Breast epithelium (tissue), 4 donors: ENCODE data around the gene REPIN1. TPM values are rescaled to one million over a fixed set of nuclear protein-coding genes. Genes with fewer than 3 reads are reported as not detected.

ENCODE experiments used
- DNase-seq, 2 donors: peaks; one replicate each; pipeline ENCODE4 v3.0.0-alpha.2; 2019; ENCODE audit warnings: low spot score in 2 of 2
- H3K27ac ChIP-seq, 2 donors: fragments of 200-600 bp; sonication (generic) in 1 of 2; one replicate each; pipeline ENCODE4 v1.5.1; 2016 to 2019; ENCODE audit warnings: mild to moderate bottlenecking in 1 of 2
- H3K27me3 ChIP-seq, 2 donors: fragments of 200-600 bp; sonication (generic) in 1 of 2; one replicate each; pipeline versions ENCODE4 v1.5.1 to v1.6.0; 2017 to 2019; ENCODE audit warnings: control low read depth in 1 of 2, mild to moderate bottlenecking in 1 of 2
- H3K36me3 ChIP-seq: fragments of 200-600 bp; one replicate; pipeline ENCODE4 v1.5.1; 2019
- H3K4me1 ChIP-seq, 2 donors: fragments of 200-600 bp; sonication (generic); one replicate each; pipeline ENCODE4 v1.5.1; 2016 to 2019; ENCODE audit warnings: control low read depth in 1 of 2
- H3K4me3 ChIP-seq, 3 donors: fragments of 200-600 bp; sonication (generic); 1 replicate in 2 of 3; 2 replicates in 1 of 3; pipeline ENCODE4 v1.5.1; 2016 to 2019; ENCODE audit warnings: mild to moderate bottlenecking in 3 of 3, moderate library complexity in 2 of 3
- H3K9me3 ChIP-seq, 2 donors: fragments of 200-600 bp; sonication (generic) in 1 of 2; one replicate each; pipeline ENCODE4 v1.5.1; 2016 to 2019; ENCODE audit warnings: control low read depth in 1 of 2
- POLR2A ChIP-seq: fragments of 450-650 bp; IDR thresholded peaks from one replicate; pipeline ENCODE4 v1.6.1; 2016; ENCODE audit warnings: antibody characterized with exemption, mild to moderate bottlenecking, moderate library complexity
- POLR2AphosphoS5 ChIP-seq, 3 donors: sonication (generic); formaldehyde crosslinking; IDR thresholded peaks; one replicate each; pipeline ENCODE4 v1.6.1; 2017; ENCODE audit warnings: antibody characterized with exemption in 3 of 3
- intact Hi-C: fragments of 100-400 bp; cut with DNase I; formaldehyde crosslinking; loops from one replicate; pipeline ENCODE4 v1.15.1; 2023; ENCODE audit warnings: low total_unique reads
- total RNA-seq, 3 donors: library from RNA; depleted of rRNA; stranded (reverse); fragments of >200 nt; gene quantifications; one replicate each; pipeline ENCODE4 v1.1.0, GENCODE V29; 2016
- TF ChIP-seq, protein P1 (sequence below), 3 donors: fragments of 450-650 bp; IDR thresholded peaks; one replicate each; pipeline ENCODE4 v1.5.1; 2016 to 2017; ENCODE audit warnings: antibody characterized with exemption in 3 of 3, mild to moderate bottlenecking in 3 of 3, moderate library complexity in 3 of 3

The REPIN1 gene
- total RNA-seq, 3 donors from 2014 or later, result 43.7 to 70.8 (median 68.2) TPM

DNA sequence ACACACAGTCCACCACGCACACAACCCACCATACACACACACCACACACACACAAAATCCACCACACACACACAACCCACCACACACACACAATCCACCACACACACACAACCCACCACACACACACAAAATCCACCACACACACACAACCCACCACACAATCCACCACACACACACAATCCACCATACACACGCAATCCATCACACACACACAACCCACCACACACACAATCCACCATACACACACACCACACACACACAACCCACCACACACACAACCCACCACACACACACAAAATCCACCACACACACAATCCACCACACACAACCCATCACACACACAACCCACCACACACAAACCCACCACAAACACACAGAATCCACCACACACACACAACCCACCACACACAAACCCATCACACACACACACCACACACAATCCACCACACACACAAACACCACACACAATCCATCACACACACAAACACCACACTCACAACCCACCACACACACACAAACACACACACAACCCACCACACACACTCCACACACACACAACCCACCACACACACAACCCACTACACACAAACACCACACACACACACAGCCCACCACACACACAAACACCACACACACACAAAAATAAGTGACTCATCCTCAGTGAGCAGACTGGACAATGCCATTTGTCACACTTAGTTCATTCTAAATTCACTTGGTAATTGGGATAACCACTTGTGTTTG is 8.8 kb upstream of the REPIN1 start:
- H3K36me3 ChIP-seq, result no peaks in the 10 kb centered on the region
- intact Hi-C loops, result no loop called here
- H3K9me3 ChIP-seq, result no peaks in the 10 kb centered on the region
- H3K4me1 ChIP-seq, result no peaks in the 10 kb centered on the region
- no peak overlapping the region for H3K27ac ChIP-seq
- H3K4me3 ChIP-seq, result no peak overlapping the region
- DNase-seq, result no peak
- no peaks in the 10 kb centered on the region for H3K27me3 ChIP-seq
- TF ChIP-seq POLR2AphosphoS5 (IDR thresholded peaks at IDR 0.05) (no peak), POLR2A (no peak)
- TF ChIP-seq, protein P1, sequence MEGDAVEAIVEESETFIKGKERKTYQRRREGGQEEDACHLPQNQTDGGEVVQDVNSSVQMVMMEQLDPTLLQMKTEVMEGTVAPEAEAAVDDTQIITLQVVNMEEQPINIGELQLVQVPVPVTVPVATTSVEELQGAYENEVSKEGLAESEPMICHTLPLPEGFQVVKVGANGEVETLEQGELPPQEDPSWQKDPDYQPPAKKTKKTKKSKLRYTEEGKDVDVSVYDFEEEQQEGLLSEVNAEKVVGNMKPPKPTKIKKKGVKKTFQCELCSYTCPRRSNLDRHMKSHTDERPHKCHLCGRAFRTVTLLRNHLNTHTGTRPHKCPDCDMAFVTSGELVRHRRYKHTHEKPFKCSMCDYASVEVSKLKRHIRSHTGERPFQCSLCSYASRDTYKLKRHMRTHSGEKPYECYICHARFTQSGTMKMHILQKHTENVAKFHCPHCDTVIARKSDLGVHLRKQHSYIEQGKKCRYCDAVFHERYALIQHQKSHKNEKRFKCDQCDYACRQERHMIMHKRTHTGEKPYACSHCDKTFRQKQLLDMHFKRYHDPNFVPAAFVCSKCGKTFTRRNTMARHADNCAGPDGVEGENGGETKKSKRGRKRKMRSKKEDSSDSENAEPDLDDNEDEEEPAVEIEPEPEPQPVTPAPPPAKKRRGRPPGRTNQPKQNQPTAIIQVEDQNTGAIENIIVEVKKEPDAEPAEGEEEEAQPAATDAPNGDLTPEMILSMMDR (IDR thresholded peaks at IDR 0.05), result no peak

DNA sequence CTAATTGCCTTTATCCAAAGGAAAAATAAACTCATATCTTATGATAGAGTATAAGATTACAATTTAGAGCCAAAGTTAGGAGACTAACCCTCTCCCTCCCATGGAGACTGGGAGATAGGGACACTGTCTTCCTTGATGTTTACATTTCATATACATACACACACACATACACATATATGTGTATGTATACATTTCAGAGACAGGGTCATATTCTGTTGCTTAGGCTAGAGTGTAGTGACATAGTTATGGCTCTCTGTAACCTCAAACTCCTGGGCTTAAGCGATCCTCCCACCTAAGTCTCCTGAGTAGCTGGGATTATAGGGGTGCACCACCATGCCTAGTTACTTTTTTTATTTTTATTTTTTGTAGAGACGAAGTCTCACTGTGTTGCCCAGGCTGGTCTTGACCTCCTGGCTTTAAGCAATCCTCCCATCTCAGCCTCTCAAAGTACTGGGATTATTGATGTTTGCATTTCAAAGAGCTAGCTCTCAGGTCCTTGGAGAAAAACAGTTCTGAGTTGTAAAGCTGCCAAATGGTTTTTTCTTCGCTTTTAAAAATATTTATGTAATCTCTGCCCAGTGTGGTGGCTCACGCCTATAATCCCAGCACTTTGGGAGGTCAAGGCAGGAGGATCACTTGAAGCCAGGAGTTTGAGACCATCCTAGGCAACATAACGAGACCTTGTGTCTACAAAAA is 8.1 kb upstream of the REPIN1 start:
- no peak for TF ChIP-seq POLR2A
- TF ChIP-seq, protein P1 (IDR thresholded peaks at IDR 0.05), result no peak
- TF ChIP-seq POLR2AphosphoS5 (IDR thresholded peaks at IDR 0.05), result no peak
- H3K9me3 ChIP-seq, result no peaks in the 10 kb centered on the region
- H3K27ac ChIP-seq, result no peak overlapping the region
- intact Hi-C loops, result no loop called here
- H3K4me3 ChIP-seq, result no peak overlapping the region
- H3K36me3 ChIP-seq, result no peaks in the 10 kb centered on the region
- DNase-seq, result no peak
- no peaks in the 10 kb centered on the region for H3K4me1 ChIP-seq
- no peaks in the 10 kb centered on the region for H3K27me3 ChIP-seq

DNA sequence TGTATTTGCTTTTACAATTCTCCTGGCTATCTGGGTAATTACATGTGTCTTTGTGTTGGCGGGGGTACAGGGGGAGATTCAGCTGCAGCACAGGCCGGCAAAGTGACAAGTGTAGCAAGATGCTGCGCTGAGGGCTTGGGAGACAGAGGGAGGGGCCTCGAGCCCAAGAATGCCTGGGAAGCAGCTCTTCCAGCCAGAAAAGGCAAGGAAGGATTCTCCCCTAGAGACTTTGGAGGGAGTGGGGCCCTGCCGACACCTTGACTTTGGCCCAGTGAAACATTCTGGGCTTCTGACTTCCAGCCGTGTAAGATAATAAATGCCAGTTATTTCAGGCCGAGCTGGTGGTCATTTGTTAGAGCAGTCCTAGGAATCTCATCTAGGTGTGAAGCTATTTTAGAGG is 7.2 kb upstream of the REPIN1 start:
- H3K36me3 ChIP-seq, result no peaks in the 10 kb centered on the region
- no peaks in the 10 kb centered on the region for H3K4me1 ChIP-seq
- intact Hi-C loops, result no loop called here
- no peaks in the 10 kb centered on the region for H3K27me3 ChIP-seq
- no peak for TF ChIP-seq POLR2AphosphoS5 (IDR thresholded peaks at IDR 0.05)
- TF ChIP-seq, protein P1 (IDR thresholded peaks at IDR 0.05), result no peak
- no peak for TF ChIP-seq POLR2A
- no peaks in the 10 kb centered on the region for H3K9me3 ChIP-seq
- no peak overlapping the region for H3K27ac ChIP-seq
- no peak overlapping the region for H3K4me3 ChIP-seq
- DNase-seq, result no peak

DNA sequence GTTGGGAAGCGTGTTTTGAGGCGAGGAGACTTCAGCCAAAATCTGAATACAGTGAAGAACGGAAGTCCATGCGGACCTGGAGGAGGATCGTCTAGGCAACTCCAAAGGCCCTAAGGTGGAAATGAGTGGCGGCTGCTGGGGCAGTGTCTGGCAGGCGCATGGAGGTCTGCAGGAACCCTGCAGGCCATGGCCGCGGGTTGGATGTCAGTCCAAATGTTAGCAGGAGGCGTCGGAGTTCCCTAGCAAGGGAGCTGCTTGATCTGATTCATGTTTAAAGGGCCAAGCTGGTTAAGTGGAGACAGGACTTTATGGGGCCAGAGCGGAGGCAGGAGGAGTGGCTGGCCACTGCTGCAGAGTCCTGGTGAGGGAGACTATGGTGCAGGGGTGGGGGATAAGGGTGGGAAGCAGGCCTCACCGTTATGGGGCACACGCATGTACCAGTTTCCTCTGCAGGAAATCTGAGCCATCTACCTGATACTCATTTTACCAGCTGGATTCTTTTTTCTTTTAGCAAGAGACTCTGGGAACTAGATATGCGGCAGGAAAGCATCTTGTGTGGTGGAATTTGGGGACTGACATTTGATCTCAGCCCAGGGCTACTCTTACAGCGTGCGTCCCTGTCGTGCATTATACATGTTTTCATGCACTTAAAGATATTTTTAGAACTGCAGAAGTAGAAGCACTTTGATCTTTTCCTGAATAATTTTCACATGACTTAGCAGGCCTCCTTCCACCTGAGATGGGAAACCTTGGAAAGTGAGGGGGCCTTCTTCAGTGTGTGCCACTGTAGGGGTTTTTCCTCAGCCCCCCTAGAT is 6.6 kb upstream of the REPIN1 start:
- Histone ChIP-seq H3K4me3 (no peak overlapping the region), H3K27ac (no peak overlapping the region), H3K36me3 (no peaks in the 10 kb centered on the region), H3K27me3 (no peaks in the 10 kb centered on the region), H3K4me1 (no peaks in the 10 kb centered on the region), H3K9me3 (no peaks in the 10 kb centered on the region)
- DNase-seq, result no peak
- TF ChIP-seq, protein P1 (IDR thresholded peaks at IDR 0.05), result no peak
- TF ChIP-seq POLR2A (no peak), POLR2AphosphoS5 (IDR thresholded peaks at IDR 0.05) (no peak)
- intact Hi-C loops, result no loop called here
